ENCODE results near the gene OTOGL. TPM values are rescaled to one million over a fixed set of nuclear protein-coding genes. Genes with fewer than 3 reads are reported as not detected.

The OTOGL gene
- total and polyA plus RNA-seq, 2 donors from 2014 or later, result 0.47 to 0.80 TPM

DNA sequence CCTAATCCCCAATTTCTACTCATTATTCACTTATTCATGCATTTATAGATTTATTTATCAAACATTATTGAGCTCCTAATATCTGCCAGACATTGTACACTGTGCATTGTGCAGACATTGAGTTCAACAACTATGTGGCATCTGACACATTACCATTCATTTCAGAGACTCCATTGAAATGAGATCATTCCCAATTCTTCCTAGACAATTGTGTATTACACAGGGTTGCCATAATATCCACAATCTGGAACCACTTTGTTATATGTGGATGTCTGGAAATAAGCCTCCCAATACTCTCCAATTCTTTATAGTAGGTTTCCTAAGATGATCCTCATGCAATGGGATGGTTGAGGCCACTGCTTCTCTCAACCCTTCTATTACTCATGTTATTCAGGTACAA lies 165.0 kb downstream of the OTOGL start:
- H3K36me3 ChIP-seq (ENCODE audit: control insufficient read depth in 2 of 3, insufficient read depth in 3 of 3, low read length in 3 of 3), result peaks cover 0 to 3% (median 0%) of the 10 kb centered on the region in 3 donors
- no peaks in the 10 kb centered on the region for H3K27me3 ChIP-seq (ENCODE audit: control insufficient read depth, insufficient read depth, low read length)
- no peak overlapping the region for H3K4me3 ChIP-seq (ENCODE audit: low read length in 3 of 3)
- no peaks in the 10 kb centered on the region for H3K9me3 ChIP-seq (ENCODE audit: control insufficient read depth in 2 of 3, insufficient read depth in 1 of 3, low read length in 3 of 3)
- FAIRE-seq, result no peak
- no peak for DNase-seq
- H3K4me1 ChIP-seq (ENCODE audit: control insufficient read depth in 2 of 3, insufficient read depth in 2 of 3, low read depth in 1 of 3, low read length in 3 of 3), result no peaks in the 10 kb centered on the region
- intact Hi-C loops (cut with DNase I), result no loop called here
- TF ChIP-seq, protein P1, sequence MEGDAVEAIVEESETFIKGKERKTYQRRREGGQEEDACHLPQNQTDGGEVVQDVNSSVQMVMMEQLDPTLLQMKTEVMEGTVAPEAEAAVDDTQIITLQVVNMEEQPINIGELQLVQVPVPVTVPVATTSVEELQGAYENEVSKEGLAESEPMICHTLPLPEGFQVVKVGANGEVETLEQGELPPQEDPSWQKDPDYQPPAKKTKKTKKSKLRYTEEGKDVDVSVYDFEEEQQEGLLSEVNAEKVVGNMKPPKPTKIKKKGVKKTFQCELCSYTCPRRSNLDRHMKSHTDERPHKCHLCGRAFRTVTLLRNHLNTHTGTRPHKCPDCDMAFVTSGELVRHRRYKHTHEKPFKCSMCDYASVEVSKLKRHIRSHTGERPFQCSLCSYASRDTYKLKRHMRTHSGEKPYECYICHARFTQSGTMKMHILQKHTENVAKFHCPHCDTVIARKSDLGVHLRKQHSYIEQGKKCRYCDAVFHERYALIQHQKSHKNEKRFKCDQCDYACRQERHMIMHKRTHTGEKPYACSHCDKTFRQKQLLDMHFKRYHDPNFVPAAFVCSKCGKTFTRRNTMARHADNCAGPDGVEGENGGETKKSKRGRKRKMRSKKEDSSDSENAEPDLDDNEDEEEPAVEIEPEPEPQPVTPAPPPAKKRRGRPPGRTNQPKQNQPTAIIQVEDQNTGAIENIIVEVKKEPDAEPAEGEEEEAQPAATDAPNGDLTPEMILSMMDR (IDR thresholded peaks at IDR 0.05; ENCODE audit: borderline replicate concordance, extremely low read depth, insufficient read depth), result no peak
- no peak overlapping the region for H3K27ac ChIP-seq (ENCODE audit: low read depth in 2 of 2, low read length in 2 of 2)
- H3K9ac ChIP-seq (ENCODE audit: low read length in 3 of 3), result no peak overlapping the region

DNA sequence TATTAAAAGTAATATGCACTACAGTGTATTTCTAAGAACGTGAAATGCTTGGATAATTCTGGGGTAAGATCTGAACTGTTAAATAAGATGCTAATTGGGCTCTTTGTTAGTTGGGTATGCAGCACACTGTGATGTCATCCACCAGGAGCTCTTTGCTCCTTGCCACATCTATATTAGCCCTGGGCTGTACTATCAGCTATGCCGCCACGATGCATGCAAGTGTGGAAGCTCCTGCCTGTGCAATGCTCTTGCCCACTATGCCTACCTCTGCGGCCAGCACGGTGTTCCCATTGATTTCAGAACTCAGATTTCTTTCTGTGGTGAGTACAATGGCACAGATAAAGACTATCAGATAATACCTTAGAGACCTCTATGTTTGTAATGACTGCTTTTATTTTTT lies 165.6 kb downstream of the OTOGL start:
- TF ChIP-seq, protein P1 (IDR thresholded peaks at IDR 0.05; ENCODE audit: borderline replicate concordance, extremely low read depth, insufficient read depth), result no peak
- Histone ChIP-seq H3K4me3 (ENCODE audit: low read length in 3 of 3) (no peak overlapping the region), H3K4me1 (ENCODE audit: control insufficient read depth in 2 of 3, insufficient read depth in 2 of 3, low read depth in 1 of 3, low read length in 3 of 3) (no peaks in the 10 kb centered on the region), H3K27ac (ENCODE audit: low read depth in 2 of 2, low read length in 2 of 2) (no peak overlapping the region), H3K9ac (ENCODE audit: low read length in 3 of 3) (no peak overlapping the region), H3K36me3 (ENCODE audit: control insufficient read depth in 2 of 3, insufficient read depth in 3 of 3, low read length in 3 of 3) (peaks cover 0 to 3% (median 0%) of the 10 kb centered on the region in 3 donors), H3K9me3 (ENCODE audit: control insufficient read depth in 2 of 3, insufficient read depth in 1 of 3, low read length in 3 of 3) (no peaks in the 10 kb centered on the region), H3K27me3 (ENCODE audit: control insufficient read depth, insufficient read depth, low read length) (no peaks in the 10 kb centered on the region)
- peak in 1 of 5 donors; percentile 29 for DNase-seq
- intact Hi-C loops (cut with DNase I), result no loop called here
- no peak for FAIRE-seq

DNA sequence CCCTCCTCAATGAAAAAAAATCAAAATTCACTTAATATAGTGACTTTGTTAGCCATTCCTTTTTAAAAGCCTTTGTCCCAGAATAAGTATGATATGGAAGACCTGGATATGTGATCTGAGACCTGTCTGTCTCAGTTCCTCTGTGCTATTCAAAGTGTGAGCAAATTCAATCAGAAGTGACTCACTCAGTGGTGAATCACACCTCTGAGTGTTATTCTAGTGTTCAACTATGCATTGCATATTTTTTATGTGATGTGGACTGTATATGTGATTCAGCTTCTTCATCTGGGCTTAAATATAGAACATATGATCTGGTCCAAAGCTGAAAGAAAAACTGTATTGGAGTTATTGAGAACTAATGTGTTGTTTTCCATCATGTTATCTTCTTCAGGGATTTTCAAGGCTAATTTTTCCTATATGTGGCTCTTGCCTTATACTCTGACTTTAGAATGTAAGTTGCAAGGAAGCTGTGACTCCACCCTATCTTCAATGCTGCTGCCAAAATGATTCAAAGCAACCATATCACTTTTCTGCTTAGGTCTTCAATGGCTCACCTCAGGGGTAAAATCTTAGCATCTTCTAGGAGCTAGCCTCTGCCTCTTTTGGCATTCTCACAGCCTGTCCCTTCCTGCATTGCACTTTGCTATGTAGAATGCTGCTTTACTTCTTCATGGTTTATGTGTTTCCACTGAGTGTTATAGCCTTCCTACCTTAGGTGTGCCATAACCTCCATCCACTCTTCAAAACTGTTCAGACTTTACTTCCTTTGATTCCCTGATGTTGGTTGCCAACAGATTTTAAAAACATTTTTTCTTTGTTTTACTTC lies 169.8 kb downstream of the OTOGL start:
- Histone ChIP-seq H3K27ac (ENCODE audit: low read depth in 2 of 2, low read length in 2 of 2) (no peak overlapping the region), H3K4me1 (ENCODE audit: control insufficient read depth in 2 of 3, insufficient read depth in 2 of 3, low read depth in 1 of 3, low read length in 3 of 3) (no peaks in the 10 kb centered on the region), H3K36me3 (ENCODE audit: control insufficient read depth in 2 of 3, insufficient read depth in 3 of 3, low read length in 3 of 3) (peaks cover 0 to 3% (median 0%) of the 10 kb centered on the region in 3 donors), H3K9me3 (ENCODE audit: control insufficient read depth in 2 of 3, insufficient read depth in 1 of 3, low read length in 3 of 3) (no peaks in the 10 kb centered on the region), H3K9ac (ENCODE audit: low read length in 3 of 3) (no peak overlapping the region), H3K27me3 (ENCODE audit: control insufficient read depth, insufficient read depth, low read length) (no peaks in the 10 kb centered on the region), H3K4me3 (ENCODE audit: low read length in 3 of 3) (no peak overlapping the region)
- intact Hi-C loops (cut with DNase I), result no loop called here
- FAIRE-seq (no peak), DNase-seq (no peak)
- TF ChIP-seq, protein P1 (IDR thresholded peaks at IDR 0.05; ENCODE audit: borderline replicate concordance, extremely low read depth, insufficient read depth), result no peak

Data from kidney (tissue), 14 donors.